Left lung (tissue), 10 donors: ENCODE measurements around the gene RERE. TPM values are rescaled to one million over a fixed set of nuclear protein-coding genes. Genes with fewer than 3 reads are reported as not detected.
A peak's percentile ranks its signal among the peaks of the same experiment; 100 is the strongest.

Experiments
- ATAC-seq: fragments of 200-7000 bp; cut with Tn5 transposase; one replicate; pipeline ENCODE4 v1.9.1; 2020; ENCODE audit warnings: moderate library complexity
- DNase-seq, 4 donors: peaks; one replicate each; pipeline ENCODE4 v3.0.0-alpha.2; 2013 to 2020
- H3K27ac ChIP-seq, 2 donors: fragments of 200-600 bp; sonication (generic) in 1 of 2; one replicate each; pipeline versions ENCODE4 v1.5.0 to v1.8.0; 2020 to 2021
- H3K27me3 ChIP-seq, 2 donors: fragments of 200-600 bp; sonication (generic) in 1 of 2; one replicate each; pipeline versions ENCODE4 v1.5.0 to v1.8.0; 2020 to 2021
- H3K36me3 ChIP-seq, 2 donors: fragments of 200-600 bp; sonication (generic) in 1 of 2; one replicate each; pipeline versions ENCODE4 v1.5.0 to v1.8.0; 2020 to 2021
- H3K4me1 ChIP-seq, 2 donors: fragments of 200-600 bp; one replicate each; pipeline ENCODE4 v1.8.0; 2021
- H3K4me3 ChIP-seq, 2 donors: fragments of 200-600 bp; sonication (generic) in 1 of 2; one replicate each; pipeline versions ENCODE4 v1.5.0 to v1.8.0; 2020 to 2021; ENCODE audit warnings: mild to moderate bottlenecking in 1 of 2
- H3K9me3 ChIP-seq, 2 donors: fragments of 200-600 bp; sonication (generic) in 1 of 2; one replicate each; pipeline versions ENCODE4 v1.5.0 to v1.8.0; 2020 to 2021
- intact Hi-C, 2 donors: fragments of 100-400 bp; cut with DNase I; formaldehyde crosslinking; loops; one replicate each; pipeline versions ENCODE4 v1.11.2 to v1.14.2; 2022
- polyA plus RNA-seq, 6 donors: library from polyadenylated mRNA; unstranded; fragments of 120-200 nt; gene quantifications; one replicate each; pipeline ENCODE4 v1.2.1, GENCODE V29; 2013; ENCODE audit not compliant: insufficient read length in 6 of 6
- total RNA-seq, 2 donors: library from RNA; stranded (reverse); fragmentation: NEBNext Ultra II Directional; extraction: Animal tissue kit (Norgen Biotek cat#: 25700); gene quantifications; one replicate each; pipeline ENCODE4 v1.2.1, GENCODE V29; 2021
- TF ChIP-seq, protein P1 (sequence below), 2 donors: fragments of 200-600 bp; sonication (generic) in 1 of 2; IDR thresholded peaks; one replicate each; pipeline versions ENCODE4 v1.5.0 to v1.8.0; 2021; ENCODE audit warnings: antibody characterized with exemption in 2 of 2
- donor health status: DM: no; HTN: yes; CAD: no.
- donor health status: DM: no; HTN: no; CAD: no.

RERE gene
- total and polyA plus RNA-seq, 8 donors, result 73.3 to 135 (median 130) TPM

DNA sequence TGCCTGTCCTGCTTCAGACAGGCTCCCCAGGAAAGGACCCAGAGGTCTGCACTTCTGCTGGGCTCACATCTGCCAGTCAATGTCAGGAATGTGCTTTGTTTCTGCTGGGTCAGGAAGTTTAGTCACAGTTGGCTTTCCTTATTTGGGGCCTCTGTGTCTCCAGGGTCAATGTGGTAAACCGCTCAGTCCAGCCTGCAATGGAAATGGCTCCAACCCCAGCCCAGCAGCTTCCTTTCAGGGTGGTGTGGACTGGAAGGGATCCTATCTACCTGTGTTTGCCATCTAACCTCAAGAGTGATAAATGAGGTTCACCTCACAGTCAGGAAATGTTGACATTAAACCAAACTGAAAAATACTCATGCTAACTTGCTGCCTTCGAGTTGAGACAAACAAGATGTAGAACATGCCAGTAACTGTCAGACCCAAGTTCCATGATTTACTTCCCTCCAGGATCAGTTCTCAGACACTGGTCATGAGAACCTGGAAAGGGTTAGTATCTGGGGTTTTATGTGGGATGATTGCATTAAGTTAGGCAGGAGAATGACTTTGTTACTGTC is 40.8 kb upstream of the RERE start:
- TF ChIP-seq, protein P1, sequence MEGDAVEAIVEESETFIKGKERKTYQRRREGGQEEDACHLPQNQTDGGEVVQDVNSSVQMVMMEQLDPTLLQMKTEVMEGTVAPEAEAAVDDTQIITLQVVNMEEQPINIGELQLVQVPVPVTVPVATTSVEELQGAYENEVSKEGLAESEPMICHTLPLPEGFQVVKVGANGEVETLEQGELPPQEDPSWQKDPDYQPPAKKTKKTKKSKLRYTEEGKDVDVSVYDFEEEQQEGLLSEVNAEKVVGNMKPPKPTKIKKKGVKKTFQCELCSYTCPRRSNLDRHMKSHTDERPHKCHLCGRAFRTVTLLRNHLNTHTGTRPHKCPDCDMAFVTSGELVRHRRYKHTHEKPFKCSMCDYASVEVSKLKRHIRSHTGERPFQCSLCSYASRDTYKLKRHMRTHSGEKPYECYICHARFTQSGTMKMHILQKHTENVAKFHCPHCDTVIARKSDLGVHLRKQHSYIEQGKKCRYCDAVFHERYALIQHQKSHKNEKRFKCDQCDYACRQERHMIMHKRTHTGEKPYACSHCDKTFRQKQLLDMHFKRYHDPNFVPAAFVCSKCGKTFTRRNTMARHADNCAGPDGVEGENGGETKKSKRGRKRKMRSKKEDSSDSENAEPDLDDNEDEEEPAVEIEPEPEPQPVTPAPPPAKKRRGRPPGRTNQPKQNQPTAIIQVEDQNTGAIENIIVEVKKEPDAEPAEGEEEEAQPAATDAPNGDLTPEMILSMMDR (IDR thresholded peaks at IDR 0.05), result no peak
- DNase-seq, result peak in 1 of 4 donors; percentile 21
- peak; percentile 36 for ATAC-seq
- no peak overlapping the region for H3K4me3 ChIP-seq
- H3K9me3 ChIP-seq, result no peaks in the 10 kb centered on the region
- H3K4me1 ChIP-seq, result peaks cover 3 to 45% of the 10 kb centered on the region in 2 donors
- H3K27ac ChIP-seq, result peak overlapping the region in 1 of 2 donors; percentile 52
- no peaks in the 10 kb centered on the region for H3K27me3 ChIP-seq
- intact Hi-C loops, result no loop called here
- H3K36me3 ChIP-seq, result peaks cover 0 to 76% of the 10 kb centered on the region in 2 donors

DNA sequence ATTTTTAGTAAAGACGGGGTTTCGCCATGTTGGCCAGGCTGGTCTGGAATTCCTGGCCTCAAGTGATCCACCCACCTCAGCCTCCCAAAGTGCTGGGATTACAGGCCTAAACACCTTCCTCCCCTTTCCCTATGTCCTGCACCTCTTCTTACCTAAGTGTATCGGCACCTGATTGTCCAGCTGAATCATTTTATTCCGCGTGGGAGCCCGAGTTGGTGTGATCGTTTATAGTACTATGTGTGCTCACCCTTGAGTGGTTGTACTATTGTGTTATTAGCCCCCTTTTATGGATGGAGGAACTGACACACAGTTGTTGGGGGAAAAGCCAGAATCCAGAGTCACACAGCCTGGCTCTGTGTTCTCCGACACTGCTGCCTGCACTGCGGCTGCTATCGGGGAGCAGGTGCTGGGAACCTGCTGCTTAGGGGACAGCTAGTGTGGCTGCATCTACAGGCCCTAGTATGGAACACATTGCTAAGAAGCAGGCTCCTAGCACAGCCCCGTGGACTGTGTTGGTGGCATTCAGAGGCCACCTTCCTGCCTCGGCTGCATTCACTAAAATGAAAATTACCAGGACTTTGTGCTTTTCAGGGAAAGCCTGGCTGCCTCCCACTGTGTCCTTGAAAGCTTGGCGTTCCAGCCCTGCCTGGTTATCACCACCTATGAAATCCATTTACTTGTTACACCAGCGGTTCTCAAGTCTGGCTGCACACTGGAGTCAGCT is 39.4 kb upstream of the RERE start:
- DNase-seq, result no peak
- Histone ChIP-seq H3K27ac (peak overlapping the region in 1 of 2 donors; percentile 48), H3K36me3 (peaks cover 0 to 63% of the 10 kb centered on the region in 2 donors), H3K27me3 (no peaks in the 10 kb centered on the region), H3K4me3 (no peak overlapping the region), H3K9me3 (no peaks in the 10 kb centered on the region), H3K4me1 (peaks cover 3 to 37% of the 10 kb centered on the region in 2 donors)
- TF ChIP-seq, protein P1 (IDR thresholded peaks at IDR 0.05), result no peak
- no peak for ATAC-seq
- intact Hi-C loops, result no loop called here

DNA sequence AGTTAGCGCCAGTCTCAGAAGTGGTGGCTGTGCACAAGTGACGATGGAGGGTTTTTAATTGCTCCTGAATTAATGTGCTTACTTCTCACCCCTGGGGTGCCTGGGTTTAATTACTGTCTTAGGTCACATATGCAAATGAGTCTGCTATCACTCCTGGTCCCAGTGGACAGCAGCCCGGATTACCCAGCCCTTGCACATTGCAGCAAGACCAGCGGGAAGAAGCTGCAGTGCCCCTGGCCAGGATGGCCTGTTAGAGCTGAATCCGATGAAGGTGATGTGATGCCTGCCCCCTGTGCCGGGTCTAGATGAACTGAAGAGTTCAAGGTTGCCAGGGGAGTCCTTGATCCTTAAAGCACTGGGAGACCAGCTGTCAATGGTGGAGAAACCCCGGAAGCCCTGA is 36.8 kb upstream of the RERE start:
- H3K4me1 ChIP-seq, result peaks cover 3 to 23% of the 10 kb centered on the region in 2 donors
- ATAC-seq, result no peak
- H3K27me3 ChIP-seq, result no peaks in the 10 kb centered on the region
- intact Hi-C loops, result no loop called here
- no peaks in the 10 kb centered on the region for H3K9me3 ChIP-seq
- no peak overlapping the region for H3K4me3 ChIP-seq
- H3K27ac ChIP-seq, result no peak overlapping the region
- TF ChIP-seq, protein P1 (IDR thresholded peaks at IDR 0.05), result no peak
- H3K36me3 ChIP-seq, result peaks cover 0 to 37% of the 10 kb centered on the region in 2 donors
- no peak for DNase-seq

DNA sequence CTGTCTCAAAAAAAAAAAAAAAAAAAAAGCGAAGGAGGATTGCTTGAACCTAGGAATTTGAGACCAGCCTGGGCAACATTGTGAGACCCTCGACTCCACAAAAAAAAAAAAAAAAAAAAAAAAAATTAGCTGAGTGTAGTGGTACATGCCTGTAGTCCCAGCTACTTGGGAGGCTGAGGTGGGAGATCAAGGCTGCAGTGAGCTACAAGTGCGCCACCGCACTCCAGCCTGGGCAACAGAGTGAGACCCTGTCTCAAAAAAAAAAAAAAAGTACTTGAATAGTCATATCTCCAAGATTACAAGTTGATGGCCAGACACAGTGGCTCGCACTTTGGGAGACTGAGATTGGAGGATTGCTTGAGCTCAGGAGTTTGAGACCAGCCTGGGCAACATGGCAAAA is 33.6 kb upstream of the RERE start:
- ATAC-seq (no peak), DNase-seq (no peak)
- no peak overlapping the region for H3K27ac ChIP-seq
- no peaks in the 10 kb centered on the region for H3K9me3 ChIP-seq
- intact Hi-C loops, result no loop called here
- H3K4me3 ChIP-seq, result no peak overlapping the region
- no peaks in the 10 kb centered on the region for H3K27me3 ChIP-seq
- H3K36me3 ChIP-seq, result peaks cover 0 to 5% of the 10 kb centered on the region in 2 donors
- peaks cover 0 to 15% of the 10 kb centered on the region in 2 donors for H3K4me1 ChIP-seq
- TF ChIP-seq, protein P1 (IDR thresholded peaks at IDR 0.05), result no peak

DNA sequence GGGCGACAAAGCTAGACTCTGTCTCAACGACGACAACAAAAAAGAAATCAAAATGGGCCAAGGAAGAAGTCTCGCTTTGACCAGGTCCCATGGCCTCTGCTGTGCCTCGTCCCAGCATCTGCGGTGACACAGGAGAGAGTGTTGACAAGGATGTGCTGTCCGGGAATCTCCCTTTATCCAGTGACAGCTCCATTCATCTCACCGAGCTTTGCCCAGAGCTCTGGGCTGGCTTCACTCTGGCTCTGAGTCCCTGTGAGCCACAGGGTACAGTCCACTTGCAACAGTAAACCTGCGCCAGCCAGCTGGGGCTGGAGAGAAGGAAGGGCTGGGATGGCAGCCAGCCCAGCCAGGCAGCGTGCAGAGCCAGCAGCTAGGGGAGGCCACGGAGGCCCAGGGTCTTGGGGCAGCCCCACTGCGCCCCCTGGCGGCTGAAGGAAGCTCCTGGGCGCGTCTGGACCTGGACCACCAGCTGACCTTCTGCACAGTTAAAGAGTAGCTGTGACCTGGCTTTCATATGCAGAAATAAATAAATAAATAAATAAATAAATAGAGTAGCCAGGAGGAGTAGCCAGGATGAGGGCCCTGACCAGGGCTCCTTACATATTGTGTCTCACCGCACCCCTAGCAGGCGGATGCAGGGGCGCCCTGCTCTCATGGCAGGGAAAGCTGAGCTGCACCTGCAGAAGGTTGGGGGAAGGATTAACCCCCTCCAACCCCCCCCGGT is 31.4 kb upstream of the RERE start:
- ATAC-seq, result peak; percentile 99
- peaks cover 0 to 15% of the 10 kb centered on the region in 2 donors for H3K4me1 ChIP-seq
- intact Hi-C loops, result loop anchor here in 1 of 2 donors (10.0 kb wide), 1 partner anchor 284 kb away; no protein-coding TSS in a partner anchor
- no peak overlapping the region for H3K4me3 ChIP-seq
- no peaks in the 10 kb centered on the region for H3K36me3 ChIP-seq
- no peak overlapping the region for H3K27ac ChIP-seq
- TF ChIP-seq, protein P1 (IDR thresholded peaks at IDR 0.05), result peak; percentile 84 to 88
- no peaks in the 10 kb centered on the region for H3K9me3 ChIP-seq
- DNase-seq, result peak; percentile 87 to 97 (median 93)
- no peaks in the 10 kb centered on the region for H3K27me3 ChIP-seq
